H1 (cell line): Measurements from ENCODE around the gene PHACTR2. TPM values are rescaled to one million over a fixed set of nuclear protein-coding genes. Genes with fewer than 3 reads are reported as not detected.

Experiments used
- ATF2 ChIP-seq: IDR thresholded peaks from 2 replicates; pipeline ENCODE4 v1.6.1; 2012; ENCODE audit warnings: low read length, inconsistent platforms
- BRCA1 ChIP-seq: IDR thresholded peaks from 2 replicates; pipeline ENCODE4 v1.6.1; 2012; ENCODE audit warnings: low read depth, low read length, improper control_type of control experiment
- CBX5 ChIP-seq: fragments of 300-800, 300-1000 bp; sonication (generic); IDR thresholded peaks from 2 replicates; pipeline ENCODE4 v1.7.1; 2016; ENCODE audit warnings: antibody characterized with exemption, low read length, low read depth
- CBX8 ChIP-seq: fragments of 300-800, 300-1000 bp; sonication (generic); IDR thresholded peaks from 2 replicates; pipeline ENCODE4 v1.7.1; 2016; ENCODE audit warnings: low read depth, low read length, borderline replicate concordance
- CTCF ChIP-seq, 3 experiments: IDR thresholded peaks; 1 replicate in 2 of 3; 2 replicates in 1 of 3; pipeline versions ENCODE4 v1.5.1 to v1.6.1; 2011; ENCODE audit warnings: low read length in 3 of 3, mild to moderate bottlenecking in 3 of 3, inconsistent platforms in 2 of 3, low read depth in 1 of 3, moderate library complexity in 1 of 3; ENCODE audit not compliant: insufficient read depth in 1 of 3; ENCODE audit errors: control extremely low read depth in 1 of 3
- HDAC2 ChIP-seq, 2 experiments: fragments of 300-600 bp in 1 of 2; sonication (generic) in 1 of 2; IDR thresholded peaks; 2 replicates each; pipeline ENCODE4 v1.6.1; 2011 to 2012; ENCODE audit warnings: low read depth in 2 of 2, low read length in 2 of 2, mild to moderate bottlenecking in 2 of 2, moderate library complexity in 2 of 2, borderline replicate concordance in 1 of 2, inconsistent platforms in 1 of 2
- KDM1A ChIP-seq: fragments of 200-600, 300-600 bp; sonication (generic); IDR thresholded peaks from 2 replicates; pipeline ENCODE4 v1.7.1; 2016; ENCODE audit warnings: mild to moderate bottlenecking, low read length, borderline replicate concordance
- NRF1 ChIP-seq: IDR thresholded peaks from 2 replicates; pipeline ENCODE4 v1.6.1; 2011; ENCODE audit warnings: mild to moderate bottlenecking, low read depth, low read length, improper control_type of control experiment
- PHF8 ChIP-seq: fragments of 200-600 bp; sonication (generic); conservative IDR thresholded peaks from 2 replicates; pipeline ENCODE4 v1.7.1; 2012; ENCODE audit warnings: low read depth, mild to moderate bottlenecking, inconsistent platforms, low read length, moderate library complexity
- POLR2AphosphoS5 ChIP-seq: IDR thresholded peaks from 2 replicates; pipeline ENCODE4 v1.6.1; 2011; ENCODE audit warnings: low read depth, low read length
- RBBP5 ChIP-seq: IDR thresholded peaks from 2 replicates; pipeline ENCODE4 v1.7.1; 2012; ENCODE audit warnings: low read depth, mild to moderate bottlenecking, inconsistent platforms, low read length, moderate library complexity, borderline replicate concordance
- SAP30 ChIP-seq: fragments of 300-600 bp; sonication (generic); IDR thresholded peaks from 2 replicates; pipeline ENCODE4 v1.7.1; 2012; ENCODE audit warnings: low read length, moderate library complexity, mild to moderate bottlenecking, inconsistent platforms; ENCODE audit not compliant: insufficient read depth, insufficient replicate concordance
- SP2 ChIP-seq: IDR thresholded peaks from 2 replicates; pipeline ENCODE4 v1.6.1; 2012; ENCODE audit warnings: mild to moderate bottlenecking, low read length, inconsistent platforms
- SUZ12 ChIP-seq: fragments of 200-600 bp; sonication (generic); IDR thresholded peaks from 2 replicates; pipeline ENCODE4 v1.6.1; 2012; ENCODE audit warnings: mild to moderate bottlenecking, inconsistent platforms, low read length, moderate library complexity, mixed read lengths
- TAF1 ChIP-seq: IDR thresholded peaks from 2 replicates; pipeline ENCODE4 v1.6.1; 2011; ENCODE audit warnings: mild to moderate bottlenecking, low read depth, low read length
- TAF7 ChIP-seq: optimal IDR thresholded peaks from 2 replicates; pipeline ENCODE3; 2011; ENCODE audit warnings: low read depth, mild to moderate bottlenecking, inconsistent platforms, low read length, moderate library complexity, borderline replicate concordance
- TCF12 ChIP-seq: IDR thresholded peaks from 2 replicates; pipeline ENCODE4 v1.6.1; 2011; ENCODE audit warnings: low read depth, mild to moderate bottlenecking, low read length
- TEAD4 ChIP-seq: IDR thresholded peaks from 2 replicates; pipeline ENCODE4 v1.6.1; 2012; ENCODE audit warnings: low read depth, low read length, inconsistent platforms, mixed read lengths
- ZNF274 ChIP-seq: IDR thresholded peaks from 2 replicates; pipeline ENCODE4 v1.7.0; 2012; ENCODE audit warnings: low read length, borderline replicate concordance; ENCODE audit errors: extremely low read depth
- polyA plus RNA-seq, 7 experiments: library from polyadenylated mRNA; depleted of rRNA in 3 of 7; stranded (reverse) in 5 of 7; unstranded in 2 of 7; fragments of >200 nt in 5 of 7; fragments of 200-250 nt in 2 of 7; gene quantifications; 1 replicate in 5 of 7; 2 replicates in 1 of 7; 4 replicates in 1 of 7; pipeline versions ENCODE4 v1.2.1 to v1.2.3, GENCODE V29; 2011 to 2013; ENCODE audit warnings: missing spikeins in 2 of 7, mixed read lengths in 2 of 7
- total RNA-seq: library from RNA; stranded (reverse); fragmentation: NEBNext Ultra II Directional; extraction: Animal tissue kit (Norgen Biotek cat#: 25700); gene quantifications from 2 replicates; pipeline ENCODE4 v1.2.1, GENCODE V29; 2021

The PHACTR2 gene
- total and polyA plus RNA-seq, 2 of the 8 experiments (the other 6 are each of a cell fraction or from before 2014, with no cell fraction given), result 16.9 to 131 TPM

- 0 out of 2 replicates have a peak, but pooled peaks have one; percentile 75 for TF ChIP-seq KDM1A
- no peak for TF ChIP-seq SP2
- peak; percentile 91 for TF ChIP-seq ATF2
- TF ChIP-seq BRCA1, result no peak
- TF ChIP-seq POLR2AphosphoS5, result peak; percentile 70
- TF ChIP-seq CBX5, result no peak
- TF ChIP-seq NRF1, result no peak
- no peak for TF ChIP-seq SAP30
- peak; percentile 53 for TF ChIP-seq TAF1
- TF ChIP-seq RBBP5, result no peak
- TF ChIP-seq TCF12, result peak; percentile 92
- TF ChIP-seq CBX8, result no peak
- TF ChIP-seq SUZ12, result no peak
- no peak for TF ChIP-seq CTCF (IDR thresholded peaks at IDR 0.05; ENCODE audit: control extremely low read depth in 1 of 3, insufficient read depth in 1 of 3, low read depth in 1 of 3, low read length in 3 of 3)
- TF ChIP-seq TEAD4, result no peak
- TF ChIP-seq PHF8, result no peak
- TF ChIP-seq ZNF274, result no peak
- peak; percentile 93 to 96; a peak in 2 of 4 replicates for TF ChIP-seq HDAC2 (IDR thresholded peaks at IDR 0.05; ENCODE audit: borderline replicate concordance in 1 of 2, low read depth in 2 of 2, low read length in 2 of 2)
- no peak for TF ChIP-seq TAF7
These were observed 68.7 kb downstream of the PHACTR2 start (continued) for GRCh38 chr6:143746202-143747119.
